GM13976 (cell line): ENCODE results near the gene GIMAP5.

Experiments used
- DNase-seq: peaks from one replicate; pipeline ENCODE4 v3.0.0; 2012; ENCODE audit warnings: low spot score
- in situ Hi-C: fragments of 300-500 bp; cut with MboI; formaldehyde crosslinking; loops from one replicate; pipeline ENCODE4 v1.12.0; 2022; ENCODE audit warnings: low sequenced_read_pairs, mixed read lengths, inconsistent platforms; ENCODE audit not compliant: unreplicated experiment
- TF ChIP-seq, protein P1 (sequence below): IDR thresholded peaks from 2 replicates; pipeline ENCODE4 v1.5.1; 2012; ENCODE audit warnings: borderline replicate concordance, mild to moderate bottlenecking; ENCODE audit not compliant: insufficient read depth; ENCODE audit errors: extremely low read depth, missing control alignments, control extremely low read depth

Gene GIMAP5

DNA sequence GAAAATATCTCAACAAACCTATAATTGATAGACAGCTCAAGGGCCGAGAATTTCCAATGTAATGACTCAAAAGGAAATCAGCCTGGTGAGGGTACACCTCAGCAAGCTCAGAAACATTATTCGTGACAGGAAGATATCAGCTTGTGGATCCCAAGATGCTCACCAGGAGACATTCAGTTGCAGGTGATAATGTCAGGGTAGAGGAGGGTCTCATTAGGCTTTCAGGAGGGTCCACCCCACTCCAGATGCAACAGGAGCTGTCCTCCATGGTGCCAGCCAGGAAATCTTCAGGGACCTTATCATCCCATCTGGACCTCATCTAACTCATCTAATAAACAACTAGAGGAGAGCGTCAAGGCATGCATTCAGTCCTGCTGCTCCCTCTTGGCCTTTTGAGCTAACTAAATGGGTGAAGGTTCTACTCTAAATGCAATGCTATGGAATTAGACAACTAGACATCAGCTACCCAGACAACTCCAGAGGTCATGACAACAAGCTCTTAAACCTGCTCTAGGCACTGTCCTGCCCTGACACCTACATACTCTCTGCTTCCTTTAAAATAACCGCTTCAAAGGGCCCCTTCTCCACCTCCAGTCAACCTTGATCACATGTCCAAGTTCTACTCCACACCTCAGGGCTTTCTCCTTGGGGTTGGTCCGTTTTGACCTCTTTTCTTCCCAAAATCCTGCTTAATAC is 4.3 kb upstream of the GIMAP5 start:
- TF ChIP-seq, protein P1, sequence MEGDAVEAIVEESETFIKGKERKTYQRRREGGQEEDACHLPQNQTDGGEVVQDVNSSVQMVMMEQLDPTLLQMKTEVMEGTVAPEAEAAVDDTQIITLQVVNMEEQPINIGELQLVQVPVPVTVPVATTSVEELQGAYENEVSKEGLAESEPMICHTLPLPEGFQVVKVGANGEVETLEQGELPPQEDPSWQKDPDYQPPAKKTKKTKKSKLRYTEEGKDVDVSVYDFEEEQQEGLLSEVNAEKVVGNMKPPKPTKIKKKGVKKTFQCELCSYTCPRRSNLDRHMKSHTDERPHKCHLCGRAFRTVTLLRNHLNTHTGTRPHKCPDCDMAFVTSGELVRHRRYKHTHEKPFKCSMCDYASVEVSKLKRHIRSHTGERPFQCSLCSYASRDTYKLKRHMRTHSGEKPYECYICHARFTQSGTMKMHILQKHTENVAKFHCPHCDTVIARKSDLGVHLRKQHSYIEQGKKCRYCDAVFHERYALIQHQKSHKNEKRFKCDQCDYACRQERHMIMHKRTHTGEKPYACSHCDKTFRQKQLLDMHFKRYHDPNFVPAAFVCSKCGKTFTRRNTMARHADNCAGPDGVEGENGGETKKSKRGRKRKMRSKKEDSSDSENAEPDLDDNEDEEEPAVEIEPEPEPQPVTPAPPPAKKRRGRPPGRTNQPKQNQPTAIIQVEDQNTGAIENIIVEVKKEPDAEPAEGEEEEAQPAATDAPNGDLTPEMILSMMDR = no peak
- in situ Hi-C loops = no loop called here
- DNase-seq = no peak

DNA sequence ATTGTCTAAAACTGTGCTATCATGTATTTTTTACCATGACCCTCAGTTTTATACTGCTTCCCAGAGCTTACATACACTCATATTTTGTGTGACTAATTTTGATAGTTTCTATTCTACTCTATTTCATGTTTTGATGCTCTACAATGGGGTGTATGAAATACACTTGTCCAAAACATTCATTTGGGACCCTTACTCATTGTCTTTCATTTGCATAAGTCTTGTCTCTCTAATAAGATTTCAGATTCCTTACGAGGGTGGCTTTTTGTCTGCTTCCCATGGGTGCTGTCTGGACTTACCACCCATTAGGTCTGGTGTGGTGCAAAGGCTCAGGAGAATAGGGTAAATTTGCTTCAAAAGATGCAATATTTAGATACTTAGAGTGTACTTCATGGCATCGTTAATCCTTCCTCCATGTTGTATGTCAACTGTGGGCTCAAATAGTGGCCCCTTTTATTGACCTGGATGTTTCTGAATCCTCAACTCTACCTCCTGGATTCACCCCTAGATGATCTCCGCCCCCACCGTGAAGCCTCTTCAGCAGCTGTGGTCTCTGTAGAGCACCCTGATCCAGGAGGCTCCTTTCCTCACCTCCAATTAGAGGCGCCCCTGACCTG is 3.6 kb upstream of the GIMAP5 start:
- in situ Hi-C loops = no loop called here
- TF ChIP-seq, protein P1 = no peak
- no peak for DNase-seq

DNA sequence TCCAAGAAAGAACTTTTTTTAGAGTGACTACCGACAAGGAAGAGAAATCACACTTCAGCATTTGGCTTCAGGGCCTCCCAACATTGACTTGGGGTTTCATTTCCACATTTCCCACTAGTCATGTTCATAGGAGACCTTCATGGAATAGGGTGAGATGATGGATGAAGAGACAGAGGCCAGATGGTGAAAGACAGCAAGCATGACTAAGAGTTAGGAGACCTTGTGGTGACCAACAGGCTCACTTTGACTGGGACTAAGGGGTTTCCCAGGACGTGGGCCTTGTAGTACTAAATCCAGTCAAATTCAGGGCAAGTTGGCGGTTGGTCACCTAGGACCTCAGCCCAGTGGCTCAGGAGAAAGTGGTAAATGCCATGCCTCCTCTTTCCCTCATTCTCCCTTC is 3.0 kb upstream of the GIMAP5 start:
- TF ChIP-seq, protein P1 = no peak
- peak; percentile 17 for DNase-seq
- in situ Hi-C loops = no loop called here

DNA sequence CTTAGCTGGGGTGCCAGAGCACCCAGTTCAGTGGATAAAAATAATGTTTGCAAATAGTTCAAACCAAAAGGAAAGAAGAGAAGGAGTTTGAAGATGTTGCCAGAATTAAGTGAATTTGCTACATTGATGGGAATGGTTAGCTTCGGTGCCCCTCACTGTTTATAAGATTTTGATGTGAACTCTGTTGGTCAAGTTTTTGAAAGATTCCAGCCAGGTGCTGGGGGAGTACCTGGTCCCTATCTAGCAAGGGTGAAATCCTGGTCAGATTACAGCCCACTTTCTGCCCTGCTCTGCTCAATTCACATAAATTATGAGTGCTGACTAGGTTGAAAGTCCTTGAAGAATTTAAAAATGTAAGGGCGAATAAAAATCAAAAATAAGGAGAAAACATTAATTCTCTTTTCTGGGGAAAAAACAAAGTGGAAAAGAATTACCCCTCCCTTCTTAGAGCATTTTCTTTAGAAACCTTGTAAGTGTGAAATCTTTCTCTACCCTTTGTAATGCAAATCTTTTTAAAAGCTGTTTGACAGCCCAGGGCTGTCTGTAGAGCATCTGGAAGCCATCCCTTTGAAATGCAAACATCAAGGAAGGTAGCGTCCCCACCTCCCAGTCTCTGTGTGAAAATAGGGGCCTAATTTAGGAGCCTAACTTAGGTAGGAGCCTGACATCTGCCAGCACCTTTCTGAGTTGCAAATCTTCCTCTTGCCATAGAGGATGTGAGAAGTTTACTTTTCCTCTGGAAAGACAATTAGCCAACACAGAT is 1.4 kb upstream of the GIMAP5 start:
- DNase-seq = no peak
- in situ Hi-C loops = no loop called here

DNA sequence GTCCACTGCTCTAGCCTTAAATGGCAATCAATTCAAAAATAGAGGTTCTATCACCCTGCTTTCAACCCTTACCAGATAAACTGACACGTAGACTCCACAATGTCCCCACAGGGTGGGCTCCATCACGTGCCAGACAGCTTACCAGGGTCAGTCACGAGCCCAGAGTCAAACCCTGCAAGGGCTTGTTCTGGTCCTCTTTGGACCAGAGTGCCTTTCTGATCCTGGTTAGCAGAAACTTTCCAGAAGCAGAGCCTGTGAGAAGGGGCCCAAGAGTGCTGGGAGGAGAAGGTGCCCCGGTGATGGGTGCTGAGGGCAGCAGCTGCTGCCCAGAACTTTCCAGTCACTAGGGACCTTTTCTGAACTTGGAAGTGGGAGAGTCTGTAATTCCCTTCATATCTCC is 354 bp upstream of the GIMAP5 start:
- no peak for DNase-seq
- TF ChIP-seq, protein P1 = no peak
- in situ Hi-C loops = no loop called here

More for the DNA sequence above, 1.4 kb upstream of the GIMAP5 start:
- TF ChIP-seq, protein P1 = no peak

DNA sequence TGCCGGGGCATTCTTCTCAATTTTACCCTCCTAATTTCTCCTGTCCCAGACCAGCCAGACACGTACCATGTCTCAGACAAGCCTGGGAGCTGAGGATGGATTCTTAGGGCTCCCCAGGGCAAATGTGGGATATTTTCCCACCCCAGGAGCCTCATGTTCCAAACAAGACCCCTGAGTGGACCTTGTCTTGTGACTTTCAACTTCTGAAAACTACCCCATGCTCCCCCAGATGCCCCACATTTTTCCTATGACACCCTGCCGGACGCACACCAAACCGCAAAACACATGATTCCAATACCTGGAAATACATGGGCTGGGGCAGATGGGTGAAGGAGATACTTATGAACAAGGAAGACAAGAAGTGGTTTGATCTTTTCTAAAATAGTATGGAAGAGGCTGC is 874 bp downstream of the GIMAP5 start:
- in situ Hi-C loops = no loop called here
- TF ChIP-seq, protein P1 = no peak

More for the DNA sequence above, 874 bp downstream of the GIMAP5 start:
- no peak for DNase-seq
